Measurements from ENCODE around the gene BACE2. TPM values are rescaled to one million over a fixed set of nuclear protein-coding genes. Genes with fewer than 3 reads are reported as not detected.
"Not testable (repeated sequence)": the region's sequence is repeated elsewhere in the genome, so short reads cannot be mapped to it uniquely, and the experiment has no call there.

Gene BACE2
- total RNA-seq, 2 experiments from 2014 or later = 0.77 to 1.1 TPM

DNA sequence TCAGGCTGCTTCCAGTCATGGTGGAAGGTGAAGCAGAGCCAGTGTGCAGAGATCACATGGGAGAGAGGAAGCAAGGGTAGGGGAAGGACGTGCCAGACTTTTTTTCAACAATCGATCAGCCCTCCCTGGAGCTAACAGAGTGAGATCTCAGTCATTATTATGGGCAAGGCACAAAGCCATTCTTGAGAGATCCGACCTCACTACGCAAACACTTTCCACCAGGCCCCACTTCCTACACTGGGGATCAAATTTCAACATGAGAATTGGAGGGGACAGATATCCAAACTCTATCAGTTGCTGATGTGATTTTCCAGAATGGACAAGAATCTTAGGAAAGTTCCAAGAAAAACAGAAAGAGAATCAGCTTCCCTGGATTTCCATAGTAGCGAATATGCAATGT, 60.5 kb downstream of the BACE2 start:
- intact Hi-C loops (cut with micrococcal nuclease) = no loop called here
- no peak overlapping the region for H3K4me3 Mint-ChIP-seq
- ChIA-PET POLR2A (no interaction called here), CTCF (no interaction called here)
- H3K27ac Mint-ChIP-seq = no peak overlapping the region
- no peaks in the 10 kb centered on the region for H3K4me1 Mint-ChIP-seq (ENCODE audit: low read depth)
- no peaks in the 10 kb centered on the region for H3K9me3 Mint-ChIP-seq
- no peak for DNase-seq
- H3K36me3 Mint-ChIP-seq = no peaks in the 10 kb centered on the region
- peaks cover 11% of the 10 kb centered on the region for H3K27me3 Mint-ChIP-seq

DNA sequence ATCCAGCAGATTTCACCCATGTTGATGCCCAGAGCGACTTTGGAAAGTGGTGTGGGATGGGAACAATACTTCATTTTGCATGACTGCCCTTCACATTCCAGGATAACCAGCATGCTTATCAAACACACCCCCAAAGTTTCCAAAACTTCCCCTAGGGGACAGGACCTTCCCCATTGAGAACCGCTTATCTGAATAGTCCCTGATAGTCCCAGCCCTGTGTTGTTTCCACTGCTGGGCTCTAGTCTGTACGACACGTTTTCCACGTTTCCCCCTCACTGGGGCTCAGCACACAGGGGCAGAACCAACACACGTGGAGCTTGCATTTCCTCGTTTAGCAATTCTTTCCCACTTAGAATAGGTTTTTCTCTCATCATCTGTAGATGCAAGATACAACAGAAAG, 61.0 kb downstream of the BACE2 start:
- ChIA-PET CTCF (no interaction called here), POLR2A (no interaction called here)
- Mint-ChIP-seq H3K27ac (no peak overlapping the region), H3K4me1 (ENCODE audit: low read depth) (no peaks in the 10 kb centered on the region), H3K27me3 (peaks cover 11% of the 10 kb centered on the region), H3K36me3 (no peaks in the 10 kb centered on the region), H3K9me3 (no peaks in the 10 kb centered on the region), H3K4me3 (no peak overlapping the region)
- intact Hi-C loops (cut with micrococcal nuclease) = no loop called here
- no peak for DNase-seq

DNA sequence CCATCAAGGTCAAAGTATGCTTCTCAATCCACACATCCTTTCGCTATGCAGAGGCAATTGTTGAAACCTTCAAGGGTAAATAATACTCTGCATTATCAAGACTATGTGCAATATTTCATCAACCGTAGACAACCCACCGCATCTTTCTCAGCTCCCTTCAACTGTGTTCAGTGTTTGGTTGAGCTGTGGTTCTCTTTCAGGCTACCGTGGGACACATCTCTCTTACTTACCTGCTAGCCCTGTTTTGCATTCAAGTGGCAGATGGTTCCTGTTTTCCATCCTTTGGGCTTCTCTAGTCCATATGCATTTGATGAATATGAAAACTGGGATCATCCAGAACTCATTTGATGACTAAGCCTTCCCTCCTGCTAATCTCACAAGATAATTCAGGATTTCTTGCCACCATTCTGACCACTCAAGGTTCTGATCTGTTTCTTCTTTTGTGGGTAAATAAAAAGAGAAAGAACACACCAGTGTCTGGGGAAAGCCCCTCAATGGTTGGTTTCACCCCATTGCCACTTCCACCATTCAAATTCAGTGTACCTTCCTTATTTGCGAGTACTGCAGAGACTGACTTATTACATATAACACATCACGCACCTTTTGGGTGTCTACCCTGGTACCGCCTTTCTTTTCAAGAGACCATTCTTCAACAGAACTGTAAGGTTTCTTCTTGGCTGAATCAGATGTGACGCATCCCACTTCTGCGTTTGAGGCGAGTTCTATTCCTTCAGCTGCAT, 61.7 kb downstream of the BACE2 start:
- Mint-ChIP-seq H3K27ac (no peak overlapping the region), H3K4me3 (no peak overlapping the region), H3K9me3 (no peaks in the 10 kb centered on the region), H3K27me3 (peaks cover 11% of the 10 kb centered on the region), H3K4me1 (ENCODE audit: low read depth) (no peaks in the 10 kb centered on the region), H3K36me3 (no peaks in the 10 kb centered on the region)
- ChIA-PET CTCF (no interaction called here), POLR2A (no interaction called here)
- no peak for DNase-seq
- intact Hi-C loops (cut with micrococcal nuclease) = no loop called here

DNA sequence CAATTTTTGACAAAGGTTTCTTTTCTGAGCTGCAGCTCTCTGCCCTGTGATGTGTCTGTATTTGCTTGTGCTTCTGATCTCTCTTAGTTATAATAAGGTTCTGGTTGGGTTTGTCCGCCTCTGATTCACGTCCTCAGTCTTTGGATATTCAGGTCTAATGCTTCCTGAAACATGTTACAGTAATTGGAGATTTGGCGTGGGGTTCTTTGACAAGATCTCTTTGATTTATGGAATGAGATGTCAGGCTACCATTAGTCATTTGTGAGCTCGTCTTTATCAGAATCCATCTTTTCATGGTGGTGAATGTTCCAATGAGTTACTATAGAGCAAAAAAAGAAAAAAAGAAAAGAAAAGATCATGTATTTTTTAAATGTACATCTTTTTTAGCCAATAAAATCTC, 62.5 kb downstream of the BACE2 start:
- H3K36me3 Mint-ChIP-seq = no peaks in the 10 kb centered on the region
- intact Hi-C loops (cut with micrococcal nuclease) = no loop called here
- CTCF ChIA-PET = interaction anchor here (0.8 kb wide), 1 partner anchor 52 kb away, joined by 4 read pairs; no protein-coding TSS in a partner anchor
- H3K4me1 Mint-ChIP-seq (ENCODE audit: low read depth) = no peaks in the 10 kb centered on the region
- POLR2A ChIA-PET = no interaction called here
- H3K9me3 Mint-ChIP-seq = no peaks in the 10 kb centered on the region
- H3K4me3 Mint-ChIP-seq = no peak overlapping the region
- no peak for DNase-seq
- H3K27me3 Mint-ChIP-seq = peaks cover 11% of the 10 kb centered on the region
- H3K27ac Mint-ChIP-seq = no peak overlapping the region

DNA sequence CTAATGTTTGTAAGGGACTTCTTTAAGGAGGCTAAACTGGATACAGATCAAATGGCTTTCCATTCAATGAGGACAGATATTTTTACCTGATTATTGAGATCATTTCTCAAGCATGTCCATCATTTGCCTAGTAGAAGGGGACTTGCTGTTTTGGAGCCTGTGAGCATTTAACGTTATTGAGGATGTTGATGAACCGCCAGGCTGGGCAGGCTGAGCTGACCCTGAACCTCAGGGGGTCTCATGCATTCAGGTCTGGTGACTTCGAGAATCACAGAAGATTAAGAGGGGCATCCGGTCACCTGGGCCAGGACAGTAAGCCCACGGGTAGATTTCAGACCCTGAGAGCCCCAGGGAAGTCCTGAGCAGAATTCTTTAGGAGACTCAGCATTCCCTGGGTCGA, 63.1 kb downstream of the BACE2 start:
- POLR2A ChIA-PET = no interaction called here
- H3K4me1 Mint-ChIP-seq (ENCODE audit: low read depth) = no peaks in the 10 kb centered on the region
- CTCF ChIA-PET = no interaction called here
- H3K9me3 Mint-ChIP-seq = no peaks in the 10 kb centered on the region
- H3K27me3 Mint-ChIP-seq = peaks cover 11% of the 10 kb centered on the region
- H3K27ac Mint-ChIP-seq = no peak overlapping the region
- intact Hi-C loops (cut with micrococcal nuclease) = no loop called here
- DNase-seq = no peak
- H3K4me3 Mint-ChIP-seq = no peak overlapping the region
- no peaks in the 10 kb centered on the region for H3K36me3 Mint-ChIP-seq

DNA sequence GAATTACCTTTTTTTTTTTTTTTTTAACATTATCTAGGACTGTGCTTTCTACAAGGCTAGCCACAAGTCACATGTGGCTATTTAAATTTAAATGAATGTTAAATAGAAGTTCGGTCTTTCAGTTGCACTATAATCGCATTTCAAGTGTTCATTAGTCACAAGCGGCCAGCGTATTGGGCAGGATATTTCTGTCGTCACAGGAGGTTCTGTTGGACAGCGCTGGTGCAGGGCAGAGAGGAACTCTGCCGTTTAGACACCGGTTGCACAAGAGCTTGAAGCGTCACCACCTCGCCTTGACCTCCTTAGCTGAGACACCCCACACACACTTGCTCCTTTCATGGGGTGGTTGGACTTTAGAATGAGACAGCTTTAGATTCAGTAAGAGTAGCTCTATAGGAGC, 64.1 kb downstream of the BACE2 start:
- H3K36me3 Mint-ChIP-seq = no peaks in the 10 kb centered on the region
- no peak overlapping the region for H3K4me3 Mint-ChIP-seq

DNA sequence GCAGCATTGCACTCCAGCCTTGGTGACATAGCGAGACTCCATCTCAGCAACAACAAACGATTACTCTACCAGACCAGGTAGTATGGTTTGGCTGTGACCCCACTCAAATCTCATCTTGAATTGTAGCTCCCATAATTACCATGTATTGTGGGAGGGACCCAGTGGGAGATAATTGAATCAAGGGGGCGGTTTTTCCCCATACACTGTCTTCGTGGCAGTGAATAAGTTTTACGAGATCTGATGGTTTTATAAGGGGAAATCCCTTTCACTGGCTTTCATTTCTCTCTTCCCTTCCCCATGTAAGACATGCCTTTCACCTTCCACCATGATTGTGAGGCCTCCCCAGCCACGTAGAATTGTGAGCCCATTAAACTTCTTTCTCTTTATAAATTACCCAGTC, 66.0 kb downstream of the BACE2 start:
- H3K4me3 Mint-ChIP-seq = no peak overlapping the region
- ChIA-PET CTCF (no interaction called here), POLR2A (no interaction called here)
- no peak overlapping the region for H3K27ac Mint-ChIP-seq
- H3K27me3 Mint-ChIP-seq = peaks cover 12% of the 10 kb centered on the region
- intact Hi-C loops (cut with micrococcal nuclease) = no loop called here
- H3K4me1 Mint-ChIP-seq (ENCODE audit: low read depth) = no peaks in the 10 kb centered on the region
- H3K36me3 Mint-ChIP-seq = no peaks in the 10 kb centered on the region
- no peaks in the 10 kb centered on the region for H3K9me3 Mint-ChIP-seq
- DNase-seq = no peak

More for the DNA sequence above, 64.1 kb downstream of the BACE2 start:
- Mint-ChIP-seq H3K27me3 (peaks cover 11% of the 10 kb centered on the region), H3K4me1 (ENCODE audit: low read depth) (no peaks in the 10 kb centered on the region), H3K27ac (no peak overlapping the region), H3K9me3 (no peaks in the 10 kb centered on the region)
- intact Hi-C loops (cut with micrococcal nuclease) = no loop called here
- POLR2A ChIA-PET = no interaction called here
- no peak for DNase-seq
- CTCF ChIA-PET = no interaction called here

DNA sequence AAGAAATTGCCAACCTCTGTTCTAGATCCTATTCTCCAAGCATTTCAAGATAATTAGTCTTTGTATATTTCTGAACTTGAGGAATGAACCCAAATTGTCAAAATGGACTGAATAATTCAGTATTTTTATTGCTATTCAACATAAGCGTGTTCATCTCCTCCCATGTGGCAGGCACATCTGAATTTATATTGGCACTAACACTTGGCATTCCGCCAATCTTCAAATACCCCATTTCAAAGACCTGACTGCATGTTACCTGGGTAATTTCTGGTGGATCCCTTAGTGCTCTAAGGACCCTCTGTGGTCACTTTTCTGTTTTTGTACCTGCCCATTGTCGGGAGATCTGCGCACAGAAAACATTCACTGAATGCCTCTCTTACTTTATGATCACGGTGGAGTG, 66.6 kb downstream of the BACE2 start:
- Mint-ChIP-seq H3K9me3 (no peaks in the 10 kb centered on the region), H3K27ac (no peak overlapping the region), H3K36me3 (no peaks in the 10 kb centered on the region), H3K27me3 (peaks cover 10% of the 10 kb centered on the region), H3K4me3 (no peak overlapping the region), H3K4me1 (ENCODE audit: low read depth) (no peaks in the 10 kb centered on the region)
- intact Hi-C loops (cut with micrococcal nuclease) = no loop called here
- ChIA-PET POLR2A (no interaction called here), CTCF (no interaction called here)
- DNase-seq = no peak

DNA sequence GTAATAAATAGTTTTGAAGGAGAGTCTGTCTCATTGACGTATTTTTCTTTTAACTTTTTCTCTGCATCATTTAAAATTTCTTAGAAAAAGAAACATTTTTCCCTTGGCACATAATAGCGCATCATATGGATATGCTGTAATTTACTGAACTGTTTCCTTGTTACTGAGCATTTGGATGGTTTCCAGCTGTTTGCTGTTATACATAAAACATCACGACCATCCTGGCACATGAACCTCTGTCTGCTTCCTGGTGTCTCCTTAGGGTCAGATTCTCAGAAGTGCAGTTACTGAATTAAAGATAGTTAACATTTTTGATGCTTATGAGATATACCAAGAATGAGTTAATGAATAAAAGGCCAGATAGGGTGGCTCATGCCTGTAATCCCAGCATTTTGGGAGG, 67.2 kb downstream of the BACE2 start:
- intact Hi-C loops (cut with micrococcal nuclease) = no loop called here
- POLR2A ChIA-PET = no interaction called here
- Mint-ChIP-seq H3K27me3 (peaks cover 10% of the 10 kb centered on the region), H3K4me3 (no peak overlapping the region), H3K9me3 (no peaks in the 10 kb centered on the region), H3K36me3 (no peaks in the 10 kb centered on the region), H3K4me1 (ENCODE audit: low read depth) (no peaks in the 10 kb centered on the region), H3K27ac (no peak overlapping the region)
- no peak for DNase-seq
- CTCF ChIA-PET = no interaction called here

DNA sequence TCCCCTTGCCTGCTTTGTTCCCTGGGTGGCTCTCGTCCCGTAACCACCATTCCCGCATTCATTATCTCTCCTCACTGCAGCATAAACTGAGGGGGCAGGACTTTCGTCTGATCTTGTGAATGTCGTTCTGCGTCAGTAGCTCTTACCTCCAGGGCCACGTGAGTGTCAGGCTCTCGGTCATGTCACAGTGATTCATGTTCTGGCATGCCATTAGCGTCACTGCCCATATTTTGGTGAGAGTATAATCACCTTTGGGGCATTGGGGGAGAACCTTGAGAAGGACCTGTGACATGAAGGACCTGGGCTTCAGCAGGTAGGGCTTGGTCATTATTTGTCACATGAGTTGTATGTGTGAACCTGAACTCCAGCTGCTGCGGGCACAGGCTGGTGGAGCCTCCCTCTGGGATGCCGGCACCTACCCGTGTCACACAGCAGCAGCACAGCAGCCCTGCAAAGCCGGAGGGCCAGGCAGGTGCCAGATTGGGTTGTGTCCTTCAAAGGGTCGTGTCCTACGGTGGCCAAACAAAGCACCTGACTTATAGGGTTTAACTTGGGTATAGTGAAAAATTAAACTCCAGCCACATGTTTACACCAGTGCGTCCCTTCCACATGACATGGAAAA, 68.5 kb downstream of the BACE2 start:
- no peak for DNase-seq
- no peak overlapping the region for H3K4me3 Mint-ChIP-seq
- H3K36me3 Mint-ChIP-seq = no peaks in the 10 kb centered on the region
- ChIA-PET POLR2A (no interaction called here), CTCF (no interaction called here)
- intact Hi-C loops (cut with micrococcal nuclease) = no loop called here
- H3K27me3 Mint-ChIP-seq = peaks cover 9% of the 10 kb centered on the region
- no peak overlapping the region for H3K27ac Mint-ChIP-seq
- no peaks in the 10 kb centered on the region for H3K4me1 Mint-ChIP-seq (ENCODE audit: low read depth)
- no peaks in the 10 kb centered on the region for H3K9me3 Mint-ChIP-seq

DNA sequence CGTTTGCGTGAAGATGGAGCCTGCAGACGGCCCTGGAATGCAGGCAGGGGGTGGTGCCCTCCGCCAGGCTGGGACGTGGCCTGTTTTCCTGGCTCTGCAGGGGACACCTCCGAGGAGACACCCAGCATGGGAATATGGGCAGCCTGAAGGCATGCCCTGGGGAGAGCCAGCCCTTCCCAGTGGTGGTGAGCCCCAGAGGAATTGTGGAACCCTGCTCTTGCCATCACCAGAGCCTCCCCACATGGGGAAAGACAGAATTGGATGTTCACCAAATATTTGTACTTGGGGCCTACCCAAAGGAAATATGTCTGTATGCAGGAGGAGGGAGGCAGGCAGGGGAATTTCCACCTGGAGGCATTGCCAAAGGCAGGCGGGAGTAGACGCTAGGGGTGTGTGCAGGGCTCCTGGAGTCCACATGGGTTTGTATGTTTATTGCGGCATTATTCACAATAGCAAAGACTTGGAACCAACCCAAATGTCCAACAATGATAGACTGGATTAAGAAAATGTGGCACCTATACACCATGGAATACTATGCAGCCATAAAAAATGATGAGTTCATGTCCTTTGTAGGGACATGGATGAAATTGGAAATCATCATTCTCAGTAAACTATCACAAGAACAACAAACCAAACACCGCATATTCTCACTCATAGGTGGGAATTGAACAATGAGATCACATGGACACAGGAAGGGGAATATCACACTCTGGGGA, 70.3 kb downstream of the BACE2 start:
- intact Hi-C loops (cut with micrococcal nuclease); H3K4me1 Mint-ChIP-seq (ENCODE audit: low read depth); H3K27me3 Mint-ChIP-seq; POLR2A ChIA-PET; DNase-seq; H3K27ac Mint-ChIP-seq; CTCF ChIA-PET; H3K4me3 Mint-ChIP-seq; H3K36me3 Mint-ChIP-seq; H3K9me3 Mint-ChIP-seq: not testable (repeated sequence)

DNA sequence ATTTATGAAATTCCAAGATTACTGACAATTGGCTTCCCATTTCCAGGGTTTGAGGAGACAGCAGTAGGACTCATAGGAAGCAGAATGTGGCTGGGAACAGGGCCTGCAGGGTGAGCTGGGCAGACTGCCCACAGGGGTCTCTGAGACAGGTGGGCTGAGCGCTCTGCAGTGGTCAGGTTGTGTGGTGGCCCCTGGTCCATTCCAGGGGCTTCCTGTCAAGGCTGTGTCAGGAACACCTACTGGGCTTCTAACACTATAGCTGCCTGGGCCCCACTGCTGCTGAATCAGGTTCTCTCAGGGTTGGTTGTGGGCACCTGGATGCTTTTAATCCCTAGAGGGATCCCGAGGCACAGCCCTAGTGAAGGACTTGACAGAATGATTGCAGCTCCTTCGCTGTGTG, 72.1 kb downstream of the BACE2 start:
- CTCF ChIA-PET = no interaction called here
- H3K4me1 Mint-ChIP-seq (ENCODE audit: low read depth) = no peaks in the 10 kb centered on the region
- no peak overlapping the region for H3K4me3 Mint-ChIP-seq
- no peaks in the 10 kb centered on the region for H3K9me3 Mint-ChIP-seq
- DNase-seq = no peak
- no peaks in the 10 kb centered on the region for H3K36me3 Mint-ChIP-seq
- H3K27ac Mint-ChIP-seq = no peak overlapping the region
- intact Hi-C loops (cut with micrococcal nuclease) = no loop called here
- peaks cover 3% of the 10 kb centered on the region for H3K27me3 Mint-ChIP-seq
- POLR2A ChIA-PET = no interaction called here

DNA sequence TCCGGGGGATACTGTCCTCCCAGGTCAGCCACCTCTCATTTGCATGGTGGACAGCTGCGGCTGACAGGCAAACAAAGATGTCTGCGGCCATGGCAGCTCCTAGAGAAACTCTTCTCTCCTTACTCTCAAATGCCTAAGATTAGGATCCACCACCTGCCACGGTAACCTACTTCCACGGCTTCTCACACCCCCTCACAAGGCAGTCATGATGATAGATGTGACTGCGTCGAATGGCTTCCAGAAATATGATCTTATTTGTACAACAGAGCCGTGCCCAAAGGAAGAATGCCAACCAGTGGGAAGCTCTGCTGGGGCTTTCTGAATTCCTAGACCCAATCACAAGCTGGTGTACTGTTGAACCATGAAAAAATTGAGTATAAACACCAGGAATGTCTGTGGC, 73.4 kb downstream of the BACE2 start:
- Mint-ChIP-seq H3K27me3 (peaks cover 4% of the 10 kb centered on the region), H3K4me3 (no peak overlapping the region), H3K36me3 (no peaks in the 10 kb centered on the region), H3K9me3 (no peaks in the 10 kb centered on the region), H3K27ac (no peak overlapping the region), H3K4me1 (ENCODE audit: low read depth) (no peaks in the 10 kb centered on the region)
- intact Hi-C loops (cut with micrococcal nuclease) = no loop called here
- POLR2A ChIA-PET = no interaction called here
- DNase-seq = no peak
- CTCF ChIA-PET = no interaction called here

All from activated CD4-positive, alpha-beta memory T cell treated with anti-CD3 and anti-CD28 coated beads for 36 hours (primary cell).